Activated CD8-positive, alpha-beta memory T cell treated with anti-CD3 and anti-CD28 coated beads, Interleukin-2, amount 50 U/mL, for 24 hours (primary cell): ENCODE data around the gene CNOT3.
"Not testable (repeated sequence)": the region's sequence is repeated elsewhere in the genome, so short reads cannot be mapped to it uniquely, and the experiment has no call there.

ENCODE experiments used
- DNase-seq: peaks from one replicate; pipeline ENCODE4 v3.0.0-alpha.2; 2020; ENCODE audit errors: extremely low read depth

Gene CNOT3

DNA sequence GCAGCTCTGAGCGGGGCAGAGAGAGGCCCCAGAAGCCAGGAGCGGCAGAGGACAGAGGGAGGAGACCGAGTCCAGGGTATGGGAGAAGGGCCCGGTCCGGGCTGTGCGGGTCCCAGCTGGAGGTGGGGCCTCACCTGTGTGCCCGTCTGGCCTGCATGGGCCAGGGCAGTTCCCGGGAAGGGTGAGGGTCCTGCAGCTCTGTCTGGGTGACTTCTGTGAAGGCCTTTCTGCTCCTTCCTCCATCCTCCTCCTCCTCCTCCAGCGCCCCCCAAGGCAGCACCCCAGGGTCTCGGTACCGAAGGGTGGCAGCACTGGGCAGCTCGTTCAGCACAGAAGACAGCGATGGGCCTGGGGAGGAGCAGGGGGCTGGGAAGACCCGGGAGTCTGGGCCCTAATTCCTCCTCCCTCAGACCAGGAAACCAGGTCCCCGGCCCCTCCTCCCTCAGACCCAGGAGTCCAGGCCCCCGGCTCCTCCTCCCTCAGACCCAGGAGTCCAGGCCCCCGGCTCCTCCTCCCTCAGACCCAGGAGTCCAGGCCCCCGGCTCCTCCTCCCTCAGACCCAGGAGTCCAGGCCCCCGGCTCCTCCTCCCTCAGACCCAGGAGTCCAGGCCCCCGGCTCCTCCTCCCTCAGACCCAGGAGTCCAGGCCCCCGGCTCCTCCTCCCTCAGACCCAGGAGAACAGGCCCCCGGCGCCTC, 34.3 kb downstream of the CNOT3 start:
- not testable (repeated sequence) for DNase-seq

DNA sequence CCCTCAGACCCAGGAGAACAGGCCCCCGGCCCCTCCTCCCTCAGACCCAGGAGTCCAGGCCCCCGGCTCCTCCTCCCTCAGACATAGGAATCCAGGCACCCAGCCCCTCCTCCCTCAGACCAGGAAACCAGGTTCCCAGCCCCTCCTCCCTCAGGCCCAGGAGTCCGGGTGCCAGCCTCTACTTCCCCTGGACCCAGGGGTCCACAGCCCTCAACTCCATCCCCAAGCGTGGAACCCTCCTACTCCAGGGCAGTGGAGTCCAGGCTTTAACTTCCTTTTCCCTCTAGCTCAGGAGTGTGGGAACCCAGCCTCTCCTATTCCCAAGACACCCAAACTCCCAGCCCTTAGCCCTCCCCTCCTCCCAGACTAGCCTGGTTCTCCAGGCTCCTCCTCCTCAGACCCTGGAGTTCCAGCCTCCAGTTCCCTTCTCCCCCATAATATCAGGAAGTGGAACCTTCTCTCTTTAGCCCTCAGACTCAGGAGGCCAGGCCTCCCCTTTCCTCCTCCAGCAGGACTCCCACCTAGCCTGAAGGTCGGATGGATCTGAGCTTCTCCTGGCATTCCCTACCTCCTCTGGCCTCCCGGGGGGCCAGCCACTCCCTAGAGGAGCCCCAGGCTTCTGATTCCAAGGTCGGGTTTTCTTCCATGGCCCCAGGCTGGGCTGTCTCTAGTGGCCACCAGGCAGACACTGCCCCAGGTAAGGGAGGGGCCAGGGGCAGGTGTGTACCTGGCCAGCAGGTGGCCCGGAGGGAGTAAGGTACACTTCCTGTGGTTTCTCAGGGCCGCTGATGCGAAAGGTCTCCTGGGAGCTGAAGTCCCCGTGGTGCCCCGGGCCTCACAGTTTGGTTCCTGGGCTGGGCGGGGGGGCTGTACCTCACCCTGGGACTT, 35.2 kb downstream of the CNOT3 start, which contains the start of gene TMC4:
Gene TMC4 (minus strand): TSS at position 690 of the 888 bp plus-strand sequence. CDS start 43 bp downstream, at position 647.
- DNase-seq, result no peak

DNA sequence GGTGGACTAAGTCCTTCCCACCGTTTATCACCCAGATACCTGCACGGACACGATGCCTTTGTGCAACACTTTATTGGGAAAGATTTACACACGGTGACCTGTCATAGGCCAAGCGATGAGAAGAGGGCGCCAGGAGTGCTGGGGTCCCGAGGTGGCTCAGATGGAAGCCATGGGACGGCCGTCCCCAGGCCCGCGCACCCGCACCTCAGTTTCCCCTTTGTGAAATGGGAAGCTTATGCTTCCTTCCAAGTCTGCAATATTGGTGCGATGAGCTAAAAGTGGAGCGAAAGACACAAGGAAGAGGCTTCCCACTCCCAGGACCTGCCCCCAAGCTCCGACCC, 35.8 kb downstream of the CNOT3 start:
- no peak for DNase-seq

DNA sequence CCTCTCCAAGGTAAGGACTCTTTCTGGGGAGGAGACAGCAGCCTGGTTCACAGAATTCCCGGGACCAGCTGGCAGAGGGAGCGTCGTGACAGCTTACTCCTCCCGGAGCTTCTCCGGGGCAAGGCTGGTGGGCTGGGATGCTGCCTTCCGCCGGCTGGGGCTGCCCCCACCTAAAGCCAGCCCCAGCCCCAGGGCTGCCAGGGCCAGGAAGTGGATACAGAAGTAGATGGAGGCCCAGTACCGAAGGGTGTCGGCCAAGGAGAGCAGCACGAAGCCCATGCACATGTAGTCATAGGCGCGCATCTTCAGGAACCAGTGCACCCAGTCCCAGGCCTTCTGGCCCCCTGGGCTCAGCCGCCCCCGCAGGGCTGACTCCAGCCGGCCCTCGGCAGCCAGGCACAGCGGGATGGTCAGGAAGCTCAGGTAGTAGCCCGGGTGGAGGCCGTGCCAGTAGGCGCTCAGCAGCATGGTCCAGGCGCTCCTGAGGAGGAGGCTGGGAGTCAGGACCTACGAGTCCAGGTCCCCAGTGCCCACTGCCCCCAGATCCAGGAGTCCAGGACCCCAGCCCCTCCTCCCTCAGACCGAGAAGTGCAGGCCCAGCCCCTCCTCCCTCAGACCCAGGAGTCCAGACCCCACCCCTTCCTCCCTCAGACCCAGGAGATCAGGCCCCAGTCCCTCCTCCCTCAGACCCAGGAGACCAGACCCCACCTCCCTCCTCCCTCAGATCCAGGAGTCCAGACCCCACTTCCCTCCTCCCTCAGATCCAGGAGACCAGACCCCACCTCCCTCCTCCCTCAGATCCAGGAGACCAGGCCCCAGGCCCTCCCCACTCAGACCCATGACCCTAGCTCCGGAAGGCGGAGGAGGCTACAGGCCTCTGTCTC, 36.6 kb downstream of the CNOT3 start:
- DNase-seq, result no peak

DNA sequence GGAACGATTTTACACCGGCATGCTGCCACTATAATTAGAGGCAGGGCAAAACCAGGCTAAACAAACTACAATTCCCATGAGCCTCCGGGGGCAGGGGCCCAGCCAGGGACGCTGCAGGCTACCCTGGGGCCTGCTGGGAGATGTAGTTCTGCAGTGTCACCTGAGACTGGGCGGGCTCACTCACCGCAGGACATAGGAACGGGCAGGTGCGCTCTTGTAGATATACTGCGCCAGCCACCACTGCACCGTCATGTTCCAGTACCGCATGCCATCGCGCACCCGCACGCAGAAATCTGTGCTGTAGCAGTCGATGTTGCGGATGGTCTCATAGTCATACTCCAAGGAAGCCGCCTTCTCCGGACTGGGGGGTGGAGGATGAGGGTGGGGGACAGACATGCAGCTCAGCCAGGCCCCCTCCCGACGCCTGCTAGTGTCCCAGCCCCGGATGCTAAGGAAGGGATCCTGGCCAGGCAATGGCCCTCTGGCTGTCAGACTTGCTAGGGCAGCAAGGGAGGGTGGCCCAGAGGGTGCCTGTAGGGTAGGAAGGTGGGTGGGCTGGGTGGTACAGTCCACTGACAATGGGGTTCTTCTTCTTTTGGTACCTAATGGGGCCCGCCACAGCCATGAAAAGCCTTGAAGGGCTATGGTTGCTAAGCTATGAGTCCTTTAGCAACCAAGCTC, 41.2 kb downstream of the CNOT3 start:
- DNase-seq, result no peak

DNA sequence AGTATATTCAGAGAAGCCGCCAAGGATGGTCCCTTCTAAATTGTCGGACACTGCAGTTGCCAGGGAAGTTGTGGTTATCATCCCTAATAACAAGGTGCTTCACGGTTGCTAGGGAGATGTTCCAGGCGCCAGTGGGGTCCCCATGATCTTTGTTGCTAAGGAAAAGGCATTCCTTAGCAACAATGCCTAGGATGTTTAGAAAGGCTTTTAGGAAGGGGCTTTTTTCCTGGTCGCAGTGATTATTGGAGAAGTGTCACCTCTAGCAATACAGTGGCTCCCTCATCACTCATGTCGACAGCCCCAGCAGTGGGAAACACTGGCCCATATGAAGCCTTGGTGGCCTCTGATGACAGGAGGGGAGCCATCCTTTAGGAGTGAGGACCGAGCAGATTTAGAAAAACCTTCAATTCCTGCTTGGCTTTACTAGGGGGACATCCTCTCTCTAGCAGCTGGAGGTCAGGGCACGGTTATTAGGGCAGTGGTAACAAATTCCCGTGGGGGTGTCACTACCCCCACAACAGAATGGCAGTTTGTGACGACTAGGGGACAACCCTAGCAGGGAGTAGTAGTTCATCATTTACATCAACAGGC, 41.8 kb downstream of the CNOT3 start:
- no peak for DNase-seq

DNA sequence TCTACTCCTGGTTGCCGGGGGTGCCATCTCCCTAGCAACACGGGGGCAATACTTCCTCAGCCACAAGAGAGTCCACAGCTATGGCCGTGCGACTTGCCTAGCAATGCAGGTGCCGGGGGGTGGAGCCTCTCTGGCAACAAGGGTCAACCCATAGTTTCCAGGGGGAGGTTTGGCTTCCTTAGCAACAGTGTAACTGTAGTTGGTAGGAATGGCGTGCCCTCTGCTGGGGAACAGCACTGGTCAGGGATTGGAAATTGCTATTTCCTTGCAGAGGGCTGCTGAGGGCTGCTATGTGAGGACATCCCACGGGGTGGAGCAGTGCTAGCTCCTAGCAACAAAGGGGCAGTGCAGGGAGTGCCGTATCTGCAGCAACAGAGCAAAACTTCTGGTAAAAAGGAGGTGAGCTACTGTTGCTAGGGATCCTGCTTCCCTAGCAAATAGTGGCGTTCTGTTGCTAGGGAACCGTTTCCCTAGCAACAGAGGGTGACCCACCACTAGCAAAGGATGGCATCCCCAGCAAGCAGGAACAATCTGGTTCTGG, 42.4 kb downstream of the CNOT3 start:
- no peak for DNase-seq

DNA sequence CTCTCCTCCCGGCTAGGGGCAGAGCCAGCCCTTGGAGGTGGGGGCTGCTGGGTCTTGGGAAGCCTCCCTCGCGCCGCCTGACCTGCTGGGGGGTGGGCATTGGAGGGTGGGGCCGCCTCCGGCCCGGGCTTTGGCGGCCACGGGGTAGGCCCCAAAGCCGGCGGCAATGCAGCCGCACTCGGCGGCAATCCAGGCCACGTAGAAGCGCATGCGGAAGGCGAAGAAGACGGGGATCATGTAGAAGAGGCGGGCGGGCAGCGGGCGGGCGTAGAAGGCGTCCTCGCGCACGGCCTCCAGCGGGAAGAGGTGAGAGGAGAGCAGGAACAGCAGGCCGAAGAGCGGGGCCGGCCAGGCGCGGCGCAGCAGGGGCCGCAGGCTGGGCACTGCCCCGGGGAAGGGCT, 43.1 kb downstream of the CNOT3 start:
- DNase-seq, result no peak

DNA sequence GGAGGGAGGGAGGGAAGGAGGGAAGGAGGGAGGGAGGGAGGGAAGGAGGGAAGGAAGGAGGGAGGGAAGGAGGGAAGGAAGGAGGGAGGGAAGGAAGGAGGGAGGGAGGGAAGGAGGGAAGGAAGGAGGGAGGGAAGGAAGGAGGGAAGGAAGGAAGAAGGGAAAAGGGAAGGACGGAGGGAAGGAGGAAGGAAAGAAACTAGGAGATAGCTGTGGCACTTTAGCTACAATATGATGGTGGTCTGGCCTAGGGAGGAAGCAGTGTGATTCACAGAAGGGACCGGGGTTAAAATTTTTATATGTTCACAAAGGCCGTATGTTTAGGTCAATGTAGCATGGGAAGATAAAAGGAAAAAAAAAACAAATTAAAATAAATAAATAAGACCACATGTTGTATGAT, 44.3 kb downstream of the CNOT3 start:
- not testable (repeated sequence) for DNase-seq

DNA sequence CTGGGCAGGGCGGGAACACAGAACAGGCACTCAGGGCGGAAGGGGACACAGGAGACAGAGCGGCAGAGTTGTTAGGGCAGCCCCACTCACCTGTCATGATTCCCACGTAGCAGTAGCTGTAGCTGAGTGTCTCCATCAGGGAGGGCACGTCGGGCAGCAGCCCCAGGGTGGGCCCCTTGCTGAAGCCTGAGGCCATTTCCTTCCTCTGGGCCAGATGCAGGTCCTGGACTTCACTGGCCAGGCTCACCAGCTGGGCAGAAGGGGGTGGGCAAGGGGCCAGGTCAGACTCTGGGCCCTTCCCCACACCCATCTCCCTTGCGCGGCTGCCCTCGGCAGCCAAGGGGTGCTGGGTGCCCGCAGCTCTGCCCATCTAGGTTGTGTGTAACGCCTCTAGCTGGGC, 45.9 kb downstream of the CNOT3 start:
- no peak for DNase-seq

DNA sequence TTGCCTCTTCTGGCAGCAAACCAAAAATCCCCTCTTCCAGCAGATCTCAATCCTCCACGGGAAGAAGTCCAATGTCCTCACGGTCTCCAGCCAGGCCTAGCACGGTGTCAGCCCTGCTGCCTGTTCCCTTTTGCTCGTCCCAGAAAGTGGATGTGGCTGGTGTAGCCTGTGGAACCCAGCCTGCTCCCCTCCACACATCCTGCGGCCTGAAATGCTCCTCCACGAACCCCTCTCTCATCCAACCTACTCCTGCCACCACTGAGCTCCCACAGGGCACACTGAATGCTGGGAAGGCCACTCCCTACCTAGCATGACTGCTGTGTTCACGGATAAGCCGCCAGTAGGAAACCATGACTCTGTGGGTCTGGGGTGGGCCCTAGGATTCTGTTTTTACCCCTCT, 48.8 kb downstream of the CNOT3 start:
- no peak for DNase-seq

DNA sequence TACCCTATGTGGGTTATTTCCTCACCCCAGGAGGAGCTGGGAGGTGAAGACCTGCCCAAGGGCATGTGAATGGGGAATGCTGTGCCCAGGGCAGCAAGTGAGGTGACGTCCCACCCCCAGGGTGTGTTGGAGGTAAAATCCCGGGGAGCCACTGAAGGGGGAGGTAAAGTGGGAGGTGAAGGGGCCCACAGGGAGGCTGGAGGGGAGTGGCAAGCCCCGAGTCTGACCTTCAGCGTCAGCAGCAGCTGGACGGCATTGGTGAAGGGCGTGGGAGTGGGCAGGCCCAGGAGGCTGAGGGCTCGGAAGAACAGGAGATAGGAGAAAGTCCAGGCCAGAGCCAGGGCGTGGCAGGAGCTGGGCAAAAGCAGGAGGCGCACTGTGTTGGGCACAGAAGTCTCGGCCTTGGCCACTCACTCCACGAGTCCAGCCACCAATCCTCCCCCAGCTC, 49.4 kb downstream of the CNOT3 start:
- no peak for DNase-seq

DNA sequence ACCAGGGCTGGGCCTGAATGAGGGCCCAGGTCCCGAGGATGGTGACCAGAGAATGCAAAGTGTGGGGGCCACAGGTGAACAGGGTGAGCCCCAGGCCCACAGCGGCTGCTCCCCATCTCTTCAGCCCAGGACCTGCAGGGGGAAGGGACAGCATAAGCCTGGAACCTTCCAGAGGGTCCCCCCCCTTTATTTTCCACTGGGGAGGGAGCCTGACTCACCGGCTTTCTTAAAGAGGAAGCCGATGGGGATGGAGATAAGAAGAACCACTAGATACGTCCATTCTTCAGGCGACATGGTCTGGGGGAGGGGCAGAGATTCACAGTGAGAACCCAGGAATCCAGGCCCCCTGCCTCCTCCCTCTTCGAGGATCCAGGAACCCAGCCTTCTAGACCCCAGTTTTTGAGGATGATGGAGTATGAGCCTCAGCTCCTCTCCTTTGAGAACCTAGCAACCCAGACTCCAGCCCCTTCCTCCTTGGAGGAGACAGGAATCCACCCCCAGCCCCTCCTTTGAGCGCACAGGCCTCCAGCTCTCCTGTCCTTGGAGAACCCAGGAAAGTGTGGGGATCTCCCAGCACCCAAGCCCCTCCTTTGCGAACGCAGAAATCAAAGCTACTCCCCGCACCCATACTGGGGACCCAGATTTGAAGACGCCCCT, 50.8 kb downstream of the CNOT3 start:
- no peak for DNase-seq

DNA sequence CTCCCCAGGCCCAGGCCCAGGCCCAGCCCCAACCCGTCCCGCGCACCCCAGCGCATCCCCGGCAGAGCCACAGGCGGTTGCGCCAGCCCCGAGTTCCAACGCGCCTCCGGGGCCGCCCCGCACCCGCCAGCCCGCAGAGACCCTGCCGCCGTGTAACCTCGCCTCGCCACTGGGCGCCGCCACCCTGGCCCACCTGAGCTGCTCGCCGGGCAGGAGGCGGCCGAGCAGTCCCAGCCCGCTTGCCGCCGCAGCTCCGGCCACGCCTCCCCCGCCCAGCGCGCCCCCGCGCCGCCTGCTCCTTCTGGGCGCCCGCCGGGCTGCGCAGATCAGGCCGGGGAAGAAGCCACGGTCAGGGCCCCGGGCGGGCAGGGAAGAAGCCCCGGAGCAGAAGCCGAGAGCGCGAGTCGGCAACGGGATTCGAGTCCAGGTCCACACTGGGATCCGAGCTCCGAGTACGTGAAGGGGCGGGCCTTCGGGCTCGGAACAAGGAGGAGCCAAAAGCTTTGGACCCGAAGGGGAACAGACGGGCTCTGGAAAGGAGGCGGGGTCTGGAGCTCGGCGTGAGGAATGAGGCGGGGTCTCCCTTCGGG, 51.7 kb downstream of the CNOT3 start, which contains the start of gene MBOAT7:
Gene MBOAT7 (minus strand): TSS at position 436 of the 590 bp plus-strand sequence. CDS start 1,072 bp downstream, outside the sequence.
- no peak for DNase-seq

DNA sequence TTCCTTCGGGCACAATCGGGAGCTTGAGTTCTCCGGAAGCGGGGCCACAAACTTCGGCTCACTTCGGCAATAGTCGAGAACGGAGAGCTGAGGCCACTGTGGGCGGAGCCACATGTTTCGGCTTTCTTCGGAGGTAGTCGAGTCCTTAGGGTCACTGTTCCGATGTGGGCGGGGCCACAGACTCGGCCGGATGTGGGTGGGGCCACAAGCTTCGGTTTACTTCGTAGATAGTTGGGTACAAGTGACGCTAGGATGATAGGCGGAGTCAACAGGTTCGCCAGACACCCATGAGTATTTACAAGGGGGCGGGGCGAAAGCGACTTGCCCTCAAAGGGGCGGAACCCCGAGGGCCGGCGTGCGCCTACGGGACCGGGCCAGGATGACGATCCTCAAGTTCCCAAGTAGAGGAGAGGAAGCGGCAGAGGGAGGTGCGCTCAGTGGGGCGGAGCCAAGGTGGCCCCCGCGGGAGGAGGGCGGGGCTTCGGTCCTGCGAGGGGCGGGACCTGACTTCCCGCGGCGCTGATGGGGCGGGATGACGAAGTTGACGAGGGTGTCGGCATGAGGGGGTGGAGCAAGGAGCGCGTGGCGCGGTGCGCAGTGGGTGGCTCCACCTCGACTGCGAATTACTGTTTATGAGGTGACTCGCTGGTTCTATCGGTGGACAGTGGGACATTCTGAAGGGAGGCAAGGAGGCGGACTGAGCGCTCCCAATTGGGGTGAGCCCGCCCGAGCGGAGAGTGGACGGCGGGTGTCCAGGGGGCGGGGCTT, 52.4 kb downstream of the CNOT3 start:
- peak; percentile 100 for DNase-seq

DNA sequence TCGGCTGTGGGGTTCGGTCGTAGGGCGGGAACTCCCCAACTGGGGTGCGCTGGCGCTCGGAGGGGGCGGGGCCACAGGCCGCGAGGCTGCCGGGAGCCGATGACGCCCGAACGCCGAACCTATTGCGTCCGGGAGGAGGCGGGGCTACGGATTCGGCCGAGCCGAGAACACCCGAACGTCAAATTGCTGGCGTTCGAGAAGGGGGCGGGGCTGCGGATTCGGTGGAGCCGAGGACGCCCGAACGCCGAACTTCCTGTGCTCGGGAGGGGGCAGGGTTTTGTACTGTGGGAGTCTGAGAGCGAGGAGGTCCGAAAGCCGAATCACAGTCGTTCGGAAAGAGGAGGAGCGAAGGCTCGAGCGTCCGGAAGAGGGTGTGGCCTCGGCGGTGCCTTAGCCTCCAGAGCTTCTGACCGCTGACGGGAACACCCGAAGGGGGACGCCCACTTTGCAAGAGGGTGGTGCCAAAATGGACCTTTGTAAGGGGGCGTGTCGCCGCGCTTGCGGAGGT, 53.0 kb downstream of the CNOT3 start:
- DNase-seq, result peak; percentile 100

DNA sequence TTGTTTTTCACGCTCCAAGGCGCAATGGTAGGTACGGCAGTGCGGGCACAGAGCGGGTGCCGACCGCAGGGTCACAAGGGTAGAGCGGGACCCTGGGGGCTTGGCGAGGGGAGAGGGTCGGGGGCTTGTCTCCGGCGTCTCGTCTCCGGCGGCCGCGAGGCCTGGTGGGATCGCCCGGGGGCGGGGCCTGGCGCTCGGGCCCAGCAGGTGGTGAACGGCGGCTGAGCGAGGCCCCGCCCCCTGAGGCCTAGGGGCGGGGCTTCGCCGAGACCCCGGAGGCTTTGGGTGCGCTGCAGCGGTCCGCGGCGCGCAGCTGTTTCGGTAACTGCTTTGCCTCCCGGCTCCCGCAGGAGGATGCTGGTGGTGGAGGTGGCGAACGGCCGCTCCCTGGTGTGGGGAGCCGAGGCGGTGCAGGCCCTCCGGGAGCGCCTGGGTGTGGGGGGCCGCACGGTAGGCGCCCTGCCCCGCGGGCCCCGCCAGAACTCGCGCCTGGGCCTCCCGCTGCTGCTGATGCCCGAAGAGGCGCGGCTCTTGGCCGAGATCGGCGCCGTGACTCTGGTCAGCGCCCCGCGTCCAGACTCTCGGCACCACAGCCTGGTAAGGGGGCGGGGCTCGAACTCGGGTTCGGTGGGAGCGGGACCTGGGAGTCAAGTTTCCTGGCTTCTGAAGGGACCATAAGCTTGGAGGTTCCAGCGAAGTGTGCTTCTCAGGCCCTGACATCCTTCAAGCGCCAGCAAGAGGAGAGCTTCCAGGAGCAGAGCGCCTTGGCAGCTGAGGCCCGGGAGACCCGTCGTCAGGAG, 53.6 kb downstream of the CNOT3 start, which contains the start of gene TSEN34:
Gene TSEN34 (plus strand): TSS at position 298 of the 800 bp plus-strand sequence. CDS start 57 bp downstream, at position 355.
- peak; percentile 60 for DNase-seq
